GM19328 (cell line): Measurements from ENCODE around the gene SBK3.
"Not testable (repeated sequence)": the region's sequence is repeated elsewhere in the genome, so short reads cannot be mapped to it uniquely, and the experiment has no call there.

Experiments
- ATAC-seq: cut with Tn5 transposase; IDR thresholded peaks from one replicate; pipeline ENCODE4 v1.9.1; 2021; ENCODE audit warnings: mild to moderate bottlenecking, moderate library complexity; ENCODE audit not compliant: unreplicated experiment

Gene SBK3

DNA sequence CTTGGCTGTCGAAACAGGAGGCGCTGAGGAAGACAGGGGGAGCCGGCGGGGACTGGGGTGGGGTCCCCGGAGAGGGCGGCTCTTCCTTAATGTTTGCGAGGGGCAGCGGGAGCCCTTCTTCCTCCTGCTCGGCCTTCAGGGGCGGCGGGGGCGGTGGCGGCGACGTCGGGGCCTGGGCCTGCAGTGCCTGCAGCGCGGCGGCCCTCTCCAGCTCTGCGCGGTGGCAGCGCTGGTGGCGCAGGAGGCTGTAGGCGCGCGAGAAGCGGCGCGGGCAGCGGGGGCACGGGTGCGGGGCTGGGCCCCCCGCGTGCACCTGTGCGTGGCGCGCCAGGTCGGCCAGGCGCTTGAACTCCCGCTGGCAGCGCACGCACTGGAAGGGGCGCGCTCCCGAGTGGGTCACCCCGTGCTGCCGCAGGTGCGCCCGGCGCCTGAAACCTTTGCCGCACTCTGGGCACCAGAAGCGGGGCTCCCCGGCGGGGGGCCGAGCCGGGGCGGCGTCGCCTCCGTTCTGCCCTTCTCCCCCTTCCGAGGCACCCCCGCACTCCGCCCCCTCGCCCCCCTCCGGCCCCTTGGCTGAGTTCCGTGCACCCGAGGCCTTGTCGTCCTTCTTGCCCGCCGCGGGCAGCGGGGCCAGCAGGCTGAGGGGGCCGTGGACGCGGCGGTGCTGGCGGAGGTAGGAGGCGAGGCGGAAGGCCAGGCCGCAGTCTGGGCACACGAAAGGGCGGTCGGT lies 32.9 kb upstream of the SBK3 start:
- no peak for ATAC-seq

DNA sequence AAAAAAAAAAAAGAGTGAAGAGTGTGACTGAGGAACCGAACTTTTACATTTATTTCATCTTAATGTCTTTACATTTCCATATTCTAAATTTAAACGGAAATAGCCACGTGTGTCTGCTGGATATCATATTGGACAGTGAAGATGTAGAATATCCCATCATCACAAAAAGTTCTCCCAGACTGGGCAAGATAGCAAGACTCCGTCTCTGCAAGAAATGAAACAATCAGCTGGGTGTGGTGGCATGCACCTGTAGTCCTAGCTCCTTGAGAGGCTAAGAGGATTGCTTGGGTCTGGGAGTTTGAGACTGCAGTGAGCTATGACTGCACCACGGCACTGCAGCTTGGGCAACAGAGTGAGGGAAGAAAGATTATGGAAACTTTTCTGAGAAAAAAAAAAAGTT lies 31.4 kb upstream of the SBK3 start:
- ATAC-seq = no peak

DNA sequence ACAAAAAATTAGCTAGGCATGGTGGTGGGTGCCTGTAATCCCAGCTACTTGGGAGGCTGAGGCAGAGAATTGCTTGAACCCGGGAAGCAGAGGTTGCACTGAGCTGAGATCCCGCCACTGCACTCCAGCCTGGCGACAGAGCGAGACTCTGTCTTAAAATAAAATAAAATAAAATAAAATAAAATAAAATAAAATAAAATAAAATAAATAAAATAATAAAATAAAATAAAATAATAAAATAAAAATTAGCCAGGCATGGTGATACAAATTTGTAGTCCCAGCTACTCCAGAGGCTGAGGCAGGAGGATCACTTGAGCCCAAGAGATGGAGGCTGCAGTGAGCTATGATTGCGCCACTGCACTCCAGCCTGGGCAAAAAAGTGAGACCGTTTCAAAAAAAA lies 28.6 kb upstream of the SBK3 start:
- ATAC-seq = not testable (repeated sequence)

DNA sequence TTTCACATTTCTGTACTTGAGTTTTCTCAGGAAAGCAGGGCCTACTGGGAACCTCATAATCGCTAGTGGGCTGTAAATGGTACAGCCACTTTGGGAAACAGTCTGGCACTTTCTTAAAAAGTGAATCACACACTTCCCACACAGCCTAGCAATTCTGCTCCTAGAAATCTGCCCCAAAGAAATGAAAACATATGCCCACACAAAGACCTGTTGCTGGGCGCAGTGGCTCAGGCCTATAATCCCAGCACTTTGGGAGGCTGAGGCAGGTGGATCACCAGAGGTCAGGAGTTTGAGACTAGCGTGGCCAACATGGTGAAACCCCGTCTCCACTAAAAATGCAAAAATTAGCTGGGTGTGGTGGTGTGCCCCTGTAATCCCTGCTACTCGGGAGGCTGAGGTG lies 24.1 kb upstream of the SBK3 start:
- ATAC-seq = not testable (repeated sequence)

DNA sequence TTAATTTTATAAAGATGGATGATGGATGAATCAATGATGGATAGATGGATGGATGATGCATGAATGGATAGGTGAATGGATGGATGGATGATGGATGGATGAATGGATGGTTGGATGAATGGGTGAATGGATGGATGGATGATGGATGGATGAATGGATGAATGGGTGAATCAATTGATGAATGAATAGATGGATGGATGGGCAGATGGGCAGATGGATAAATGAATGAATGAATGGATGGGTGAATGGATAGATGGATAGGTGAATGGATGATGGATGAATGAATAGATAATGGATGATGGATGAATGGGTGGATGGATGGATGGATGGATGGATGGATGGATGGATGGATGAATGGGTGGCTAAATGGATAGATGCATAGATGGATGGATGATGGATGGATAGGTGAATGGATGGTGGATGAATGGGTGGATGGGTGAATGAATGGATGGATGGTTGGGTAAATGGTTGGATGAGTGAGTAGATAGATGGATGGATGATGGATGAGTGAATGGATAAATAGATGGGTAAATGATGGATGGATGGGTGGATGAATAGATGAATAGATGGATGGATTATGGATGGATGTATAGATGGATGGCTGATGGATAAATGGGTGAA lies 22.5 kb upstream of the SBK3 start:
- ATAC-seq = no peak

DNA sequence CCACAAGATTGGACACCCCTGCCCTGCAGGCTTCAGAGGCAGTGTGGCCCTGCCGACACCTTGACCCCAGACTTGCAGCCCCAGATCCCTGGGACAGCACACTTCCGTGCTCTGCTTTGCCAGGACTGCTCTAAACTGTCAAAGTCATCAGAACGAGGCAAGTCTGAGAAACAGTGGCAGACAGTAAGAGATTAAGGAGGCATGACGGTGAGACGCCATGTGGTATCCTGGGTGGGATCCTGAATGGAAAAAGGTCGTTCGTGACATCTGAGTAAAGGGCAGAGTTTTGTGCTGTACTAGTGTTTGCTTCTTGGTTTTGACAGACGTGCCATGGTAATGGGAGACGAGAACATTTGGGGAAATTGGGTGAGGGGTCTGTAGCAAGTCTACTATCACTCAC lies 21.5 kb upstream of the SBK3 start:
- ATAC-seq = no peak

DNA sequence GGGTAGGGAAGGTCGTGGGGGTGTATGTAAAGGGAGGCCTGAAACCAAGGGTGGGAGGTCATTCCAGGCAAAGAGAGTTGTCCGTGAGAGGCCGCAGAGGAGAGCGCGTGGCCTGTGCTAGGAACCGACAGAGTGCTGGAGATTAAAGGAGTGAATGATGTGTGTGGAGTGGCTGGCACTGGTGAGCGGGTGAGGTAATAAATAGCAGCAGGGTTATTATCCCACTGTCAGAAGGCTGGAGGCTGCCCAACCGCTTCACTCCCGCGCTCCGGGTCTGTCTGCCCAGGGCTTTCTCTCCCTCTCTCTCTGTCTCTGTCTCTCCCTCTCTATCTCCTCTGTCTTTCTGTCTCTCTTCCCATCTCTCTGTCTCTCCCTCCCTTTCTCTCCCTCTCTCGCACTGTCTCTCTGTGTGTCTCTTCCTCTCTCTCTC lies 17.9 kb upstream of the SBK3 start:
- ATAC-seq = no peak

DNA sequence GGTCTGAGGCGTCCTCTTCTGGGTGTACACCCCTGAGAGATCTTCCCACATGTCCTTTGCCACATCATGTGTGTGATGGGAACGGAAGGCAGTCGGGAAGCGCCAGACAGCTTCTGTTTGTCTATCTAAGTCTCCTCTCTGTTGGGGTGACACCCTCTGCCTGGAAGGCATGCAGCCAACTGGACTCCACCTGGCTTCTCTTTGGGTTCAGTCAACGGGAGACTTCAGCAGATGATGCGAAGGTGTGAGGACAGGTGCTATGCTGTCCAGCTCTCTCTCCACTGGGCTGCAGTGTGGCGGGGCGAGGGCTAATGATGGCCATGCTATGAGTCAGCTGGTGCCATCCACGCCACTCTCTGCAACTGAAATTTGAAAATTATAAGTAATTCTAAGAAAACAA lies 14.3 kb upstream of the SBK3 start:
- no peak for ATAC-seq

DNA sequence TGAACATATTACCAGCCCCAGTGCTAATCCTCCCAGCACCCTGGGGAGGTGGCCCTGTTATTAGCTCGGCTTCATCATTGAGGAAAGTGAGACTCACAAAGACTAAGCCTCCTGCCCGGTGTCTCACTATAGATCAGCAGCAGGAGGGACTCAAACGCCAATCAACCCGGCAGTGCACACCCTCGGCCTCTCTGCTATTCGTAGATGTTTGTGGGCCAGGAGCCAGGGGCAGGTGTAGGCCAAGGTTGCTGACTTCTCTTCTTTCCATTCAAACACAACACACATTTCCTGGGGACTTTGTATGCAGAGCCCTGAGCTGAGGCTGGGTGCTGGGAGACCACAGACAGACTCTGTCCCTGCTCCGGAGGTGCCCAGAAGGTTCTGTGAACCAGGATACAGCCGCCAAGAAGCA lies 9.4 kb upstream of the SBK3 start:
- no peak for ATAC-seq

DNA sequence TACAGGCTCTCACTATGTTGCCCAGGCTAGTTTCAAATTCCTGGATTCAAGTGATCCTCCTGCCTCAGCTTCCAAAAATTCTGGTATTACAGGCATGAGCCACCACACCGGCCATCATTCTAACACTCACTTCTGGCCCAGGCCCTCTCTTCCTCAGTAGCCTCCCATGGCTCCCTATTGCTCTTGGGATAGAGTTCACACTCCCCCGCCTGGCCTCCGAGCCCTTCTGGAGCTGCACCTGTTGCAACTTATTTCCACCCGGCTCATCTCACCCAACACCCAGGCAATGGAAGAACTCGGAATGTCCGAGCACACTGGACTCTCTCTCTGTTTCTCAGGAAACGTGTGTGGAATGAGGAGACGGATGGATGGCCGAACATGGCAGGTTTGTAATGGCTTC lies 9.0 kb upstream of the SBK3 start:
- ATAC-seq = no peak

DNA sequence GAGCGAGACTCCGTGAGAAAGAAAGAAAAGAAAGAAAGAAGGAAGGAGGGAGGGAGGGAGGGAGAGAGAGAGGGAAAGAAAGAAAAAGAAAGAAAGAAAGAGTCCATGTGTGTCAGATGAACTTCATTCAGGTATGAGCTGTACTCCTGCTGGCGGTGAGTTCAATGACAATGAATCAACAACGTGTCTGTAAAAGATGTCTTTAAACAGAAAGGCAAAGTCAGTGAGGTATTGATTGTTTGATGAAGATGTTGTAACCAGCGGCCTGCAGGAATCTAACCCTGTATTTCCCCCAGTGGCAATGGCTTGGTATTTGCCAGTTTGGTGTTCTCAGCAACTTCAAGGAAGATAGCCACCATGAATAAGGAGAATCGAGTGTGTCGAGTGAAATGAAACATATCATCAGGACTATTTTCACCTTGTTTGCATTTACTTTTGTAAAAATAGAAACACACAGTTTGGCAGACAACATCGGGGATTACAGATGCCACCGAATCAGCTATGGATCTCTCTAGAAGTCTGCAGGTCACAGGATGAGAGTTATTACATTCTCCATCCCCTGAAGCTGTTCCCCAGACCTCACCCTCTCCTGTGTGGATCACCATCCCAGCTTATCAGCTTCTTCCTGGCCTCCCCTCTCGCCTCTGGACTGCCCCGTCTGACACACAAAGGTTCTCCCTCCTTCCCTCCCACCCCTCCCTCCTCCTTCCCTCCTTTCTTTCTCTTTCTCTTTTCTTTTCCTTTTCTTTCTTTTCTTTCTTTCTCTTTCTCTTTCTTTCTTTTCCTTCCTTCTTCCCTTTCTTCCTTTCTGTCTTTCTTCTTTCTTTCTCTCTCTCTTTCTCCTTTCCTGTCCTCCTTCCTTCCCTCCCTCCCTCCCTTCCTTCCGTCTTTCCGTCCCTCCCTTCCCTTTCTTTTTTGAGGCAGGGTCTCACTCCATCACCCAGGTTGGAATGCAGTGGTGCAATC lies 8.2 kb upstream of the SBK3 start:
- ATAC-seq = no peak

DNA sequence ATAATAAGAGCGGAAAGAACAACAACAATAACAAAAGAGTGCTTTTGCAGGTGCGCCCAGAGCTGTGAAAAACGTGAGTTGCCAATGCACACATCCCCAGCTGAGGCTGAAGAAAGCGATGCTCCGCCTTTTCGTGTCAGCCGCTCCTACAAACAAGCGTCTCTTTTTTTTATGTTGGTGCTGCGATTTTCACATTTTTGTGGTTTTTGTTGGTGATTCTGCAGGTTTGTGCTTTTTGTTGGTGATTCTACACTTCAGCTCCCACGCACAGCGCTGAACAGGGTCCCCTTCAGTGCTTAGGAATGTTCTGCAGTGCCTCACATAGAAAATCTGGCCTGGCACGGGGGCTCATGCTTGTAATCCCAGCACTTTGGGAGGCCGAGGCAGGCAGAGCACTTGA lies 7.3 kb upstream of the SBK3 start:
- no peak for ATAC-seq

DNA sequence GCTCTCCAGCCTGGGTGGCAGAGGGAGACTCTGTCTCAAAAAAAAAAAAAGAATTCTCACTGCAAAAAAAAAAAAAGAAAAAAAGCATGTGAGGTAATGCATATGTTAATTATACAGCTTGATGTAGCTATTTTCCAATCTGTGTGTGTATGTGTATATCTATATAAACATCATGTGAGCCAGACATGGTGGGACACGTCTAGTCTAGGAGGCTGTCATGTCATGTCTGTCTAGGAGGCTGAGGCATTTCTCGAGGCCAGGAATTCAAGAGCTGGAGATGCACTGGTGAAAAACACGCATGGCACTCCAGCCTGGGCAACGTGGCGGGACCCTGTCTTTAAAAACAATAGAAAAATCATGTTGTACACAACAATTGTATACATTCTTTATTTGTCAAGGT lies 6.9 kb upstream of the SBK3 start:
- no peak for ATAC-seq

DNA sequence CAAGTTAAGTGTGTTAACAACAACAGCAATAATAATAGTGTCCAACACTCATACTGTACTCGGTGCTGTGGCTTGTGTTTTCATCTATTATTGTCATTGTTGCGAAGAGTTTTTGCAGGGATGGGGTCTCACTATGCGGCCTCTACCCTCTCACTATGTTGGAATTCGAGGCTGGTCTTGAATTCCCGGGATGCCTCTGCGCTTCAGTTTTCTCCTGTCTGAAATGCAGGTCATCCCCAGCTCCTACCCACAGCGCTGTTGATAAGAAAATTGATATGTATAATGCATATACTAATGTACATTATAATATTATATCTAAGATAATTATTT lies 4.9 kb upstream of the SBK3 start:
- no peak for ATAC-seq

DNA sequence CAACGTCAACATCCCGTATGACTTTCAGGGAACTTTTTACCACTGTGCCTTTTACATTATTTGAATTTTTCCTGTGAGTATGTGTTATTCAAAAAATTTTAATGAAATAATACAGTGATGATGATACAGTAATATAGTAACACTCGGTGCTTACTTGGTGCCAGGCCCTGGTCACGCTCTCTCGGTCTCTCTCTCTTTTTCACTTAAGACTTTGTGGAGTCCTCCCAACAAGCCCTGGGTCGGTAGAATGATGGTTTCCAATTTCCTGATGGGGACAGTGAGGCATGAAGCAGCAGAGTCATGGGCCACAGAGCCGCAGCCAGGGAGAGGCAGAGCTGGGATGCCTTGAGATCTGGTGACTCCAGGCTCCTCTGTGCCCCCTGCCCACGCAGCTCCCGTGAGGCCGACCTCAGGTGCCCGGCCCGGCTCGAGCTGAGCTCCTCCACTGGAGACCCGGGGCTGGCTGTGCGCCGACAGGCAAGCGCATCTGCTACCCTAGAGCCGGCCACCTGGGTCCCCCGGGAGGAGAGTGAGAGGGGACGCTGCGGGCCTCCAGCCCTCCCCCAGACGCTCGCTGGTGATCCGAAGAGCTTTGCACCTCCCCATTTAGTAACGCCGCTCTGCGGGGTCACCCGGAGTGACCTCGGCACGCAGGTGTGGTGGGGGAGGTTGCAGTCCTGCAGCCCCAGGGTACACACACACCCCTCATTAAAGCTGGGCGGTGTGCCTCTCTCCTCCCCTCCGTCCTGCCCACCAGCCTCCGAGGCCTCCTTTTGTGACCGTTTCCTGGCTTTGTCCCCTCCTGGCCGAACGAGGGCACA lies 4.4 kb upstream of the SBK3 start:
- ATAC-seq = no peak

DNA sequence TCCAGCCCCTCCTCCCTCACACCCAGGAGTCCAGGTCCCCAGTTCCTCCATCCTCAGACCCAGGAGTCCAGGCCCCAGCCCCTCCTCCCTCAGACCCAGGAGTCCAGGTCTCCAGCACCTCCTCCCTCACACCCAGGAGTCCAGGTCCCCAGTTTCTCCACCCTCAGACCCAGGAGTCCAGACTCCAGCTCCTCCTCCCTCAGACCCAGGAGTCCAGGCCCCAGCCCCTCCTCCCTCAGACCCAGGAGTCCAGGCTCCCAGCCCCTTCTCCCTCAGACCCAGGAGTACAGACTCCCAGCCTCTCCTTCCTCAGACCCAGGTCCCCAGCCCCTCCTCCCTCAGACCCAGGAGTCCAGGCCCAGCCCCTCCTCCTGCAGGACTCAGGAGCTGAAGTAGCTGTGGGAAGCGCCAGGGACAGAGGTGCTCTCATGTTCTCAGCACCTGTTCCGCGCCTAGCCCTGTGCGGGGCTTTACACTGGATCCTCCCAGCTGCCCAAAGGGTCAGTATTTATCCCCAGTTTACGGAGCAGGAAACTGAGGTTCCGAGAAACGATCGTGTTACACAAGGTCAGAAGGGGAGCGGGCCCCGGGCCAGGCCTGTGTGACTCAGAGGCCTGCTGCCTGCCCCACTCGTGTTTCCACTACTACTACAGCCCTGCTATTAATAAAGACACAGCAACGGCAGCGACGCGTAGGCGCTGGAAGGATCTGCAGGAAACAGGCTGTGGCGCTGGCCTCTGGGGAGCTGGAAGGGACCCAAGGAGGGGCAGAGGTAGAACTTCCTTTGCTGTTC lies 1.7 kb upstream of the SBK3 start:
- ATAC-seq = no peak

DNA sequence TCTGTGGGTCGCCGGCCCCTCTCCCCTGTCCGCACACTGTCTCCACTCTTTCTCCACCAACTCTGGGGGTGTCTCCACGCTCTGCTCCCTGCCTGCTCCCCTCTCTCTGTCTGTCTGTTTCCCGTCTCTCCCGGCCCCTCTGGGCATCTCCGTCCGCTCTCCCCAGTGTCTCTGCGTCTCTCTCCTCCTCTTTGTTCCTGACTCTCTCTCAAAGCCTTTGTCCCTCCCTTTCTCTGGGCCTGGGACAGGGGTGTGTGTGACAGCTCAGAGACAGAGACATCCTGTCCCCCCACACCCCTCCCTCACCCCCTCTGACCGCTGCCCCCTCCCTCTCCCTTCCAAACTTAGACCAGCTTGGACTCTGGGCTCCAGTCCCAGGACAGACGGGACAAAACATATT lies 668 bp upstream of the SBK3 start:
- no peak for ATAC-seq

DNA sequence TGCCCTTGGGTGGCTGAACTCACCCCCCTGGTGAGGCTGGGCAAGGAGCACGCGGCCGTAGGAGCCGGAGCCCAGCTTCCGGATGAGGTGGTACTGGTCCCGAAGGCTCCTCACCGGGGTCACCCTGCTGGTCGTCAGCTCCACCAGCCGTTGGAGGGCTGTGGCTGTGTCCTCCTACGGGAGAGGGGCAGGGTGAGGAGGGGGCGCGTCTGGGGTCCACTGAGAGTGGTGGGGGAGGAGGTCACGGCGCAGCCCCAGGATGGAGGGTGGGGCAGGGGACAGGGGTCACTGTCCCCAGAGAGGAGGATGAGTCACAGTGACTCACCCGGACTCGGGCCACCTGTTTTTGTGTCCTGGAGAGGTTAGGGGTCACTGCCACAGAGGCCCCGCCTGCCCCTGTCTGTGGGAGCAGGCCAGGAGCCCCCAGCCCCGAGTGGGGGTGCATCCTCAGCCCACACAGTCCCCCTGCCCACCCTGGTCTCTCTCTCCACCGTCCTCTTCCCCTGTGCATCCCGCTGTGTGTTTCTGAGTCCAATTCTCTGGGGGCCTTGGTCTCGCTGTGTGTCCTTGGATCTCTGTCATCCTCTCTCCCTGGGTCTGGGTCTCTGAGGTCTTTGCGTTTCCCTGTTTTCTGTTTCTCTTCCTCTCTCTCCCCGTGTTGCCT lies 435 bp downstream of the SBK3 start:
- no peak for ATAC-seq

DNA sequence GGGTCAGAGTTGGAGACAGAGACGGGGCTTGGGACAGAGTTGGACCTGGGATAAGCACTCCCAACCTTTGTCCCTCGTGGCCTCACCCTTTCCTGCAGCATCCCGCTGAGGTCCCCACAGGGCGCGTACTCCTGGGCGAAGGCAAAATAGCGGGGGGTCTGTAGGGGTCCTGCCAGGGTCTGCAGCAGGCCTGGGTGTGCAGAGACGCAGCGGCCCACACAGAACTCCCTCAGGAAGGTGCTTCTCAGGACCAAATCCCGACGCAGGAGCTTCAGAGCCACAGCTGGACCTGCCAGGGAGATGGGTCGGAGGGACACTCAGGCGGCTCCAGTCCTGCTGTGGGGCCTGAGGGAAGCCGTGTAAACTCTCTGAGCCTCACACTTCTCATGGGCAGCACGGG lies 1.3 kb downstream of the SBK3 start:
- ATAC-seq = no peak

DNA sequence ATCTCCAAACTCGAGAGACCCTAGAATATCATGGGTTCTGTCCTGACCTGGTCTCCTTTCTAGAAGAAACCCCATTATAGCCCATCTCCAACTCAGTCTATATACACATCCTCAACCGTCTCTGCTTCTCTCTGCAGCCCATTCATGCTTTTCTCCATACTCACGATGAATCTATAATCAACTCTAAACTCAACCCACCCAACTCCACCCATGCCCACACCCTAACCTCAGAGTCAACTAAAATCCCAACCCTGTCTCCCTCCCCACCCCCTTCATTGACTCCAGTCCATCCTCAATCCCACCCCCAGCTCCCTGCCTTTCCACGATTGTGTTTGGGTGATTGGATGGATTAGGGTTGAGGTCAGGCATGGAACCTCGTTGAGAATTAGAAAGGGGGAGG lies 1.8 kb downstream of the SBK3 start:
- ATAC-seq = no peak
